ENCODE results near the gene GNL3L. TPM values are rescaled to one million over a fixed set of nuclear protein-coding genes. Genes with fewer than 3 reads are reported as not detected.

The GNL3L gene
- total RNA-seq, 1 donor: 39.8 TPM

- Histone ChIP-seq H3K4me3 (ENCODE audit: insufficient read depth, low read length) (no peak overlapping the region), H4K20me1 (ENCODE audit: insufficient read depth, low read length) (no peaks in the 10 kb centered on the region), H2AFZ (ENCODE audit: low read length) (no peak overlapping the region), H3K27ac (ENCODE audit: low read depth, low read length) (no peak overlapping the region), H3K4me1 (ENCODE audit: insufficient read depth, low read length) (no peaks in the 10 kb centered on the region), H3K27me3 (ENCODE audit: insufficient read depth, low read length) (no peaks in the 10 kb centered on the region), H3K79me2 (ENCODE audit: insufficient read depth, low read length) (no peaks in the 10 kb centered on the region), H3K4me2 (ENCODE audit: insufficient read depth, low read length) (no peak overlapping the region), H3K9me3 (ENCODE audit: low read depth, low read length) (no peaks in the 10 kb centered on the region), H3K36me3 (ENCODE audit: insufficient read depth, low read length) (no peaks in the 10 kb centered on the region)
- no peak for TF ChIP-seq CTCF (IDR thresholded peaks at IDR 0.05; ENCODE audit: extremely low read depth, low read depth, low read length)
- DNase-seq (ENCODE audit: insufficient read length, low spot score, missing footprints): no peak
Measured at GRCh38 chrX:54597728-54598127, 67.7 kb downstream of the GNL3L start.

GRCh38 chrX:54602563-54602962 lies 72.5 kb downstream of the GNL3L start:
- Histone ChIP-seq H3K9me3 (ENCODE audit: low read depth, low read length) (no peaks in the 10 kb centered on the region), H3K36me3 (ENCODE audit: insufficient read depth, low read length) (no peaks in the 10 kb centered on the region), H3K4me3 (ENCODE audit: insufficient read depth, low read length) (no peak overlapping the region), H3K79me2 (ENCODE audit: insufficient read depth, low read length) (no peaks in the 10 kb centered on the region), H4K20me1 (ENCODE audit: insufficient read depth, low read length) (no peaks in the 10 kb centered on the region), H2AFZ (ENCODE audit: low read length) (no peak overlapping the region), H3K4me2 (ENCODE audit: insufficient read depth, low read length) (no peak overlapping the region), H3K27me3 (ENCODE audit: insufficient read depth, low read length) (no peaks in the 10 kb centered on the region), H3K27ac (ENCODE audit: low read depth, low read length) (no peak overlapping the region), H3K4me1 (ENCODE audit: insufficient read depth, low read length) (no peaks in the 10 kb centered on the region)
- no peak for TF ChIP-seq CTCF (IDR thresholded peaks at IDR 0.05; ENCODE audit: extremely low read depth, low read depth, low read length)
- DNase-seq (ENCODE audit: insufficient read length, low spot score, missing footprints): no peak

Other genes with a start within 250 kb of the GNL3L start
- 0.88 and 1.1 TPM in 2 replicates for gene WNK3, start 172.2 kb upstream of the GNL3L start, total RNA-seq
- 9.0 and 10.0 TPM in 2 replicates for gene TSR2, start 89.8 kb upstream of the GNL3L start, total RNA-seq
- gene FGD1, start 34.0 kb upstream of the GNL3L start, total RNA-seq: 8.7 and 9.1 TPM in 2 replicates

Measured in osteoblast (primary cell).